H1 (cell line): ENCODE results near the gene ISOC1. TPM values are rescaled to one million over a fixed set of nuclear protein-coding genes. Genes with fewer than 3 reads are reported as not detected.

ENCODE experiments used
- RAD21 ChIP-seq, 2 experiments: IDR thresholded peaks in 1 of 2; conservative IDR thresholded peaks in 1 of 2; 2 replicates each; pipeline ENCODE4 v1.6.1; 2011; ENCODE audit warnings: low read depth in 2 of 2, low read length in 2 of 2, improper control_type of control experiment in 1 of 2, inconsistent platforms in 1 of 2, mild to moderate bottlenecking in 1 of 2, moderate library complexity in 1 of 2
- RBBP5 ChIP-seq: IDR thresholded peaks from 2 replicates; pipeline ENCODE4 v1.7.1; 2012; ENCODE audit warnings: low read depth, mild to moderate bottlenecking, inconsistent platforms, low read length, moderate library complexity, borderline replicate concordance
- polyA plus RNA-seq, 7 experiments: library from polyadenylated mRNA; depleted of rRNA in 3 of 7; stranded (reverse) in 5 of 7; unstranded in 2 of 7; fragments of >200 nt in 5 of 7; fragments of 200-250 nt in 2 of 7; gene quantifications; 1 replicate in 5 of 7; 2 replicates in 1 of 7; 4 replicates in 1 of 7; pipeline versions ENCODE4 v1.2.1 to v1.2.3, GENCODE V29; 2011 to 2013; ENCODE audit warnings: missing spikeins in 2 of 7, mixed read lengths in 2 of 7
- total RNA-seq: library from RNA; stranded (reverse); fragmentation: NEBNext Ultra II Directional; extraction: Animal tissue kit (Norgen Biotek cat#: 25700); gene quantifications from 2 replicates; pipeline ENCODE4 v1.2.1, GENCODE V29; 2021
- TF ChIP-seq, protein P1 (sequence below): fragments of 300-600 bp; sonication (generic); IDR thresholded peaks from 2 replicates; pipeline ENCODE4 v1.7.1; 2012; ENCODE audit warnings: low read length, moderate library complexity, mild to moderate bottlenecking, inconsistent platforms; ENCODE audit not compliant: insufficient replicate concordance
- TF ChIP-seq, protein P2 (sequence below): IDR thresholded peaks from 2 replicates; pipeline ENCODE4 v1.6.1; 2012; ENCODE audit warnings: inconsistent platforms

The ISOC1 gene
- total and polyA plus RNA-seq, 2 of the 8 experiments (the other 6 are each of a cell fraction or from before 2014, with no cell fraction given), result 27.7 to 34.9 TPM

DNA sequence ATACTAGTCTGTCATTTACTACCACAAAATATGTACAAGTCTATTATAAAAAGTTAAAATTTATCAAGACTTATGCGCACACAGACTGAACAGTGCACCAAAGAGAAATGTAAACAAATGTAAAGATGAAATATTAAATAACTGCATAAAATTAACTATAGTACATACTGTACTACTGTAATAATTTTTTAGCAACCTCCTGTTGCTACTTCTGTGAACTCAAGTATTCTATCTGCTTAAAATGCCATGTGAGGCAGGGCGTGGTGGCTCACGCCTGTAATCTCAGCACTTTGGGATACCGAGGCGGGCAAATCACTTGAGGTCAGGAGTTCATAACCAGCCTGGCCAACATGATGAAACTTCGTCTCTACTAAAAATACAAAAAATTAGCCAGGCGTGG is 13.8 kb upstream of the ISOC1 start (continued):
- TF ChIP-seq, protein P1, sequence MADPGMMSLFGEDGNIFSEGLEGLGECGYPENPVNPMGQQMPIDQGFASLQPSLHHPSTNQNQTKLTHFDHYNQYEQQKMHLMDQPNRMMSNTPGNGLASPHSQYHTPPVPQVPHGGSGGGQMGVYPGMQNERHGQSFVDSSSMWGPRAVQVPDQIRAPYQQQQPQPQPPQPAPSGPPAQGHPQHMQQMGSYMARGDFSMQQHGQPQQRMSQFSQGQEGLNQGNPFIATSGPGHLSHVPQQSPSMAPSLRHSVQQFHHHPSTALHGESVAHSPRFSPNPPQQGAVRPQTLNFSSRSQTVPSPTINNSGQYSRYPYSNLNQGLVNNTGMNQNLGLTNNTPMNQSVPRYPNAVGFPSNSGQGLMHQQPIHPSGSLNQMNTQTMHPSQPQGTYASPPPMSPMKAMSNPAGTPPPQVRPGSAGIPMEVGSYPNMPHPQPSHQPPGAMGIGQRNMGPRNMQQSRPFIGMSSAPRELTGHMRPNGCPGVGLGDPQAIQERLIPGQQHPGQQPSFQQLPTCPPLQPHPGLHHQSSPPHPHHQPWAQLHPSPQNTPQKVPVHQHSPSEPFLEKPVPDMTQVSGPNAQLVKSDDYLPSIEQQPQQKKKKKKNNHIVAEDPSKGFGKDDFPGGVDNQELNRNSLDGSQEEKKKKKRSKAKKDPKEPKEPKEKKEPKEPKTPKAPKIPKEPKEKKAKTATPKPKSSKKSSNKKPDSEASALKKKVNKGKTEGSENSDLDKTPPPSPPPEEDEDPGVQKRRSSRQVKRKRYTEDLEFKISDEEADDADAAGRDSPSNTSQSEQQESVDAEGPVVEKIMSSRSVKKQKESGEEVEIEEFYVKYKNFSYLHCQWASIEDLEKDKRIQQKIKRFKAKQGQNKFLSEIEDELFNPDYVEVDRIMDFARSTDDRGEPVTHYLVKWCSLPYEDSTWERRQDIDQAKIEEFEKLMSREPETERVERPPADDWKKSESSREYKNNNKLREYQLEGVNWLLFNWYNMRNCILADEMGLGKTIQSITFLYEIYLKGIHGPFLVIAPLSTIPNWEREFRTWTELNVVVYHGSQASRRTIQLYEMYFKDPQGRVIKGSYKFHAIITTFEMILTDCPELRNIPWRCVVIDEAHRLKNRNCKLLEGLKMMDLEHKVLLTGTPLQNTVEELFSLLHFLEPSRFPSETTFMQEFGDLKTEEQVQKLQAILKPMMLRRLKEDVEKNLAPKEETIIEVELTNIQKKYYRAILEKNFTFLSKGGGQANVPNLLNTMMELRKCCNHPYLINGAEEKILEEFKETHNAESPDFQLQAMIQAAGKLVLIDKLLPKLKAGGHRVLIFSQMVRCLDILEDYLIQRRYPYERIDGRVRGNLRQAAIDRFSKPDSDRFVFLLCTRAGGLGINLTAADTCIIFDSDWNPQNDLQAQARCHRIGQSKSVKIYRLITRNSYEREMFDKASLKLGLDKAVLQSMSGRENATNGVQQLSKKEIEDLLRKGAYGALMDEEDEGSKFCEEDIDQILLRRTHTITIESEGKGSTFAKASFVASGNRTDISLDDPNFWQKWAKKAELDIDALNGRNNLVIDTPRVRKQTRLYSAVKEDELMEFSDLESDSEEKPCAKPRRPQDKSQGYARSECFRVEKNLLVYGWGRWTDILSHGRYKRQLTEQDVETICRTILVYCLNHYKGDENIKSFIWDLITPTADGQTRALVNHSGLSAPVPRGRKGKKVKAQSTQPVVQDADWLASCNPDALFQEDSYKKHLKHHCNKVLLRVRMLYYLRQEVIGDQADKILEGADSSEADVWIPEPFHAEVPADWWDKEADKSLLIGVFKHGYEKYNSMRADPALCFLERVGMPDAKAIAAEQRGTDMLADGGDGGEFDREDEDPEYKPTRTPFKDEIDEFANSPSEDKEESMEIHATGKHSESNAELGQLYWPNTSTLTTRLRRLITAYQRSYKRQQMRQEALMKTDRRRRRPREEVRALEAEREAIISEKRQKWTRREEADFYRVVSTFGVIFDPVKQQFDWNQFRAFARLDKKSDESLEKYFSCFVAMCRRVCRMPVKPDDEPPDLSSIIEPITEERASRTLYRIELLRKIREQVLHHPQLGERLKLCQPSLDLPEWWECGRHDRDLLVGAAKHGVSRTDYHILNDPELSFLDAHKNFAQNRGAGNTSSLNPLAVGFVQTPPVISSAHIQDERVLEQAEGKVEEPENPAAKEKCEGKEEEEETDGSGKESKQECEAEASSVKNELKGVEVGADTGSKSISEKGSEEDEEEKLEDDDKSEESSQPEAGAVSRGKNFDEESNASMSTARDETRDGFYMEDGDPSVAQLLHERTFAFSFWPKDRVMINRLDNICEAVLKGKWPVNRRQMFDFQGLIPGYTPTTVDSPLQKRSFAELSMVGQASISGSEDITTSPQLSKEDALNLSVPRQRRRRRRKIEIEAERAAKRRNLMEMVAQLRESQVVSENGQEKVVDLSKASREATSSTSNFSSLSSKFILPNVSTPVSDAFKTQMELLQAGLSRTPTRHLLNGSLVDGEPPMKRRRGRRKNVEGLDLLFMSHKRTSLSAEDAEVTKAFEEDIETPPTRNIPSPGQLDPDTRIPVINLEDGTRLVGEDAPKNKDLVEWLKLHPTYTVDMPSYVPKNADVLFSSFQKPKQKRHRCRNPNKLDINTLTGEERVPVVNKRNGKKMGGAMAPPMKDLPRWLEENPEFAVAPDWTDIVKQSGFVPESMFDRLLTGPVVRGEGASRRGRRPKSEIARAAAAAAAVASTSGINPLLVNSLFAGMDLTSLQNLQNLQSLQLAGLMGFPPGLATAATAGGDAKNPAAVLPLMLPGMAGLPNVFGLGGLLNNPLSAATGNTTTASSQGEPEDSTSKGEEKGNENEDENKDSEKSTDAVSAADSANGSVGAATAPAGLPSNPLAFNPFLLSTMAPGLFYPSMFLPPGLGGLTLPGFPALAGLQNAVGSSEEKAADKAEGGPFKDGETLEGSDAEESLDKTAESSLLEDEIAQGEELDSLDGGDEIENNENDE, result no peak
- TF ChIP-seq RAD21 (IDR thresholded peaks at IDR 0.05 in 1 of 2, conservative IDR thresholded peaks at IDR 0.05 in 1 of 2; ENCODE audit: low read depth in 2 of 2, low read length in 2 of 2) (no peak), RBBP5 (no peak)
- TF ChIP-seq, protein P2, sequence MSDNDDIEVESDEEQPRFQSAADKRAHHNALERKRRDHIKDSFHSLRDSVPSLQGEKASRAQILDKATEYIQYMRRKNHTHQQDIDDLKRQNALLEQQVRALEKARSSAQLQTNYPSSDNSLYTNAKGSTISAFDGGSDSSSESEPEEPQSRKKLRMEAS, result no peak
